ENCODE data around the gene LIPC. TPM values are rescaled to one million over a fixed set of nuclear protein-coding genes. Genes with fewer than 3 reads are reported as not detected.

Gene LIPC
- total RNA-seq, 1 experiment from 2014 or later = not detected

GRCh38 chr15:58405865-58406264 is 25.9 kb upstream of the LIPC start:
- BruUV-seq (replicated peaks) = no TSS peak
- ChIA-PET CTCF (no interaction called here), POLR2A (no interaction called here), RAD21 (ENCODE audit: low non-redundant PET in 1 of 2, low total read pairs in 2 of 2, uncharacterized antibody in 2 of 2, unreplicated experiment in 2 of 2) (no interaction called here)
- H3K27me3 ChIP-seq (ENCODE audit: insufficient read depth, low read length) = no peaks in the 10 kb centered on the region
- no peak for ATAC-seq
- no peaks in the 10 kb centered on the region for H3K4me1 ChIP-seq (ENCODE audit: control insufficient read depth in 1 of 2, insufficient read depth in 2 of 2, low read length in 2 of 2)
- no peaks in the 10 kb centered on the region for H3K79me2 ChIP-seq (ENCODE audit: insufficient read depth, low read length)
- H3K4me3 ChIP-seq (replicated peaks in 1 of 2; ENCODE audit: low read depth in 1 of 2, low read length in 2 of 2) = no peak overlapping the region
- no peaks in the 10 kb centered on the region for H3K36me3 ChIP-seq (ENCODE audit: control insufficient read depth in 1 of 2, insufficient read depth in 2 of 2, low read length in 2 of 2)
- intact Hi-C loops (cut with micrococcal nuclease) = no loop called here
- DNase-seq (ENCODE audit: low read depth, low spot score) = no peak
- H2AFZ ChIP-seq (ENCODE audit: low read depth, low read length, poor library complexity, severe bottlenecking) = no peak overlapping the region
- no peak overlapping the region for H3K9ac ChIP-seq (ENCODE audit: low read length)
- H3K9me2 ChIP-seq (ENCODE audit: insufficient read depth) = no peaks in the 10 kb centered on the region
- no peak overlapping the region for H3K27ac ChIP-seq (ENCODE audit: low read depth, low read length)
- no peak overlapping the region for H3K4me2 ChIP-seq (ENCODE audit: low read length)
- H4K20me1 ChIP-seq (ENCODE audit: insufficient read depth) = no peaks in the 10 kb centered on the region
- TF ChIP-seq RAD21 (IDR thresholded peaks at IDR 0.05; ENCODE audit: low read depth) (no peak), SP1 (IDR thresholded peaks at IDR 0.05; ENCODE audit: low read depth) (no peak), FOSL1 (IDR thresholded peaks at IDR 0.05; ENCODE audit: low read depth) (no peak), CBX3 (IDR thresholded peaks at IDR 0.05; ENCODE audit: low read depth) (no peak), ZFX (IDR thresholded peaks at IDR 0.05) (no peak), REST (IDR thresholded peaks at IDR 0.05; ENCODE audit: low read depth) (no peak), ZNF274 (IDR thresholded peaks at IDR 0.05; ENCODE audit: low read depth, low read length) (no peak), EZH2 (IDR thresholded peaks at IDR 0.05) (no peak), EZH2phosphoT487 (IDR thresholded peaks at IDR 0.05; ENCODE audit: borderline replicate concordance) (no peak), TCF7L2 (IDR thresholded peaks at IDR 0.05; ENCODE audit: borderline replicate concordance, extremely low read depth, insufficient read depth, insufficient read length) (no peak)
- no peaks in the 10 kb centered on the region for H3K9me3 ChIP-seq (ENCODE audit: control insufficient read depth in 1 of 2, insufficient read depth in 1 of 2, low read depth in 1 of 2, low read length in 2 of 2)
